ENCODE data around the gene RAPGEF5.

The RAPGEF5 gene

DNA sequence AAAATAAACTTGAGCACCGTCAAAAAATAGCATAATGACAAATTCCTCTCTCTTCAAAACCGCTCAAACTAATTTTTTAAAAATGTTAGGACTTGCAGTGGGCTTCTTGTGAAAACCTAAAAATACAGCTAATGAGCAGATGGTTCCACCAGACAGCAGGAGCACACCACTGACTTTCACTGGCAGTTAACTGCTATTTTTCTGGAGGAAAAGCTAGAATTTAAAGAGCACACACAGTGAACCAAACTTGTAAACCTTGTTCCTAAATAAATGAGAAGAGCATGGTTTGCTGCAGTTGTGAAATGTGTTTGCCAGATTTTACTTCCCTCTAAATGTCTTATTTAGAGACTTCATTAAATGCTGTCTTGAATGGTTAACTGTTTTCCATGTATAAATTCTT lies 143.9 kb downstream of the RAPGEF5 start:
- DNase-seq: no peak

DNA sequence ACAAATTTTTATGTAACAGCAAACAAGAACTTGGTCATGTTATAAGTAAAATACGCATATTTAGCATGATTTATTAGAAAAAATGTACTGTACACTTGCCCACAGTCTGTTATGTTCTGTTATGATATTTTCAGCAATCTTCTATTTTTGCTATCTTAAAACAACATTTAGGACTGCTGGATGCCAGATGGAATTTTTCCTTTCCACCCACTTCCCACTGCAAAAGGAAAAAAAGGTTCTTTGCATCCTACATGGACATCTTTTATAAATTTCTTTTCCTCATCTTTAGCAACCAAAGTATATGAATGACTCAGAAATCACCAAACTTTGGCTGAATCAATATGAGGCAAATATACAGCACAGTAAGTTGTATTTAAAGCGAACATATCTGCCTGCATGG lies 146.0 kb downstream of the RAPGEF5 start:
- DNase-seq: no peak

DNA sequence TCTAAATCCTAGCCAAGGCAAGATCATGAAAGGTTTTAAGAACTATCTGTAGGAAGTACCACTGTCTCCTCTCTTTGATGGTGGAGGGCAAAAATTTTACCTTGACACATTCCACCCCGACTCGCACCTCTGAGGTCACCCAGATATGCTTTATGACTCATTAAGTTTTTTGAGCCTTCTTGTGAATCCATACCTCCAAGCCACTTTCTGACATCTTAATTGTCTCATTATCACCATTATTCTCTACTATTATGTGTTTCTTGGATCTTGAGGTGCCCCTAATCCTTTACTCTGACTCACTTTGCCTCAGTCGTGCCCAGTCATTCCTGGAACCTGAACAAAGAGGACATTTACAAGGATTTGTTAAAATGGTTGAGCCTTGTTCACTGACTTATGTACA lies 146.6 kb downstream of the RAPGEF5 start:
- DNase-seq: no peak

DNA sequence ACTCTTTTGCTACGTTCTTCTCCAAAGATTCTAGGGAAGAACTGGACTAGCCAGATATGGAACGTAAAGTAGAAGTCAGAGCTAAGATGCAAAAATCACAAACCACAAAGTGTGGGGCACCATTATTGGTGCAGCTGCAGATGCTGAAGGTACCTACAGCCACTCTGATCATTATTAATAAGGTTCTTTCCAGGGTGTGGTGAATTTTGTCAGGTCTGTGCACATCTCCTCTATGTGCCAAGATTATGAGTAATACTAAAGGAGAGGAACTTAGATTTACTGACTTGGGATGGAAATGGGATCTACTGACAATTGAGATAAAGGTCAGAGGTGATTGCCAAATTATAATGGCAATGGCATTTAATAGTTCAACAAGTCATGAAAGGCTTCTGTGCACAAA lies 148.2 kb downstream of the RAPGEF5 start:
- DNase-seq: no peak

DNA sequence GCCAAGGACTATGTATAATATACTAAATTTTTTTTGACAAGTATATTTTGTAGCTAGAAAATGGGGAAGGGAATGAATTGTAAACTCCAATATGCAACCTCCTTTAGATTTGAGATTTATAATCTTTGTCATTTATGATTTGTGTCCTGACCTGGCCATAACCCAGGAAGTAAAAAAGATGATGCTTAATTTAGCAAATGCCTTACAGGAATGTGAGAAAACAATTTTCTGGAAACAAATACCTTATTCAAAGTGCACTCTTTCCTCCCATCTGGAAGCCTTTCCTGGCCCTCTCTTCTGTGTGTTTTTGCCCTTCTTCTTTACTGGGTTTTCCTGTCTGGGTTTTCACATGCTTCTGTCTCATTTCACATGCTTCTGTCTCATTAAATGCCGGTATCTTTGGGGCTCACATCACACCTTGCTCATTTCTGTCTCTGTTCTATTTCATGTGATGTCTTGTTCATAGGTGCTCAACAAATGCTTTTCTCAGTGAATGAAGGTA lies 149.2 kb downstream of the RAPGEF5 start:
- DNase-seq: no peak

DNA sequence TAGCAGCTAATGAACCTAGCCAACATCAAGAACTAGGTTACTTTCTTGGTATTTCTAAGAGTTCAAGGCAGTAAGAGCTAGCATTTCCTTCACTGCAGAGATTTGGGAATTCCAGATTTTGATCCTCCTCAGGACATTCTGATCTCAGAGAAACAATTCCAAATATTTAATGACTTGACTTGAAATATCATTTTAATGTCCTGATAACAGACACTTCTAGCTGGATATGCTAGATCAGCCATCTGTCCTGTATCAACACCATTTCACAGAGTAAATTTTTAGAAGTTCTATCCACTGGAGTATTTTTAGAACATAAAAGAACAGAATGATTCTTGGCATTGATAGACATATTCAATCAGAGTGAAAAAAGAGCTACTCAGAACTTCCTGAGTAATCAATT lies 151.3 kb downstream of the RAPGEF5 start:
- no peak for DNase-seq

DNA sequence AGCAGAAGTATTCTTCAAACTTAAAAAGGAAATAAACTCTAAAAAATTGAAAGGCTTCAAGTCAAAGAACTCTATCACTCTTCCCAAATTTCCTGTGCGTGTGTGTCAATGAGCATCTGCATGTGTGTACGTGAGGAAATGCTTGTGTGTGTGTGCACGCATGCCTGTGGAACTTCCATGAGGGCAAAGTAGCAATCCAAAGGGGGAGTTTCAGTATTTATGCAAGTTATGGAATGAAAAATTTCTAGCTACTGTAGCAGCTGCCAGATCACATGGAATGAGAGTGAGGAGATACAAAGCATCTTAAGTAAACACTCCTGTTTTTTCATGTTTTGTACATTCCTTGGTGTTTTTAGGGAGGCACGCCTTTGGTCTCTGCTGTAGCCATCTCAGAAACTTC lies 152.6 kb downstream of the RAPGEF5 start:
- no peak for DNase-seq

DNA sequence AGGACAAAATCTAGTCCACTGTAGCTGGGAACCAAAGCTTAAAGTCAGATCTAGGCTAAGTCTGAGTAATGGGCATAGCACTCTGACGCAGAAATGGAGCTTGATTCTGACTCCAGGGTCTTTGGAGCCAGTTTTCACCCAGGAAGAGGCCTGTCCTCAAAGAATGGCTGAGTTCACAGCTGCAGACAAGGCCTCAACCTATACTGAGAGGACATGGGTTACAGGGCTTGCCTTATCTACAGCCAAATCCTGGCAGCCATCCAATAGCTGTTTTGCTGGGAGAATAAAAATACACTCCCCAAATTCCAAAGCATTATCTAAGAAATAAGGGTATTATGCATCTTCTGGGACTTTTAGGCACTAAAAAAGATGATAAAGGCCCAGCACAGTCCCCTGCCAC lies 154.8 kb downstream of the RAPGEF5 start:
- DNase-seq: no peak

DNA sequence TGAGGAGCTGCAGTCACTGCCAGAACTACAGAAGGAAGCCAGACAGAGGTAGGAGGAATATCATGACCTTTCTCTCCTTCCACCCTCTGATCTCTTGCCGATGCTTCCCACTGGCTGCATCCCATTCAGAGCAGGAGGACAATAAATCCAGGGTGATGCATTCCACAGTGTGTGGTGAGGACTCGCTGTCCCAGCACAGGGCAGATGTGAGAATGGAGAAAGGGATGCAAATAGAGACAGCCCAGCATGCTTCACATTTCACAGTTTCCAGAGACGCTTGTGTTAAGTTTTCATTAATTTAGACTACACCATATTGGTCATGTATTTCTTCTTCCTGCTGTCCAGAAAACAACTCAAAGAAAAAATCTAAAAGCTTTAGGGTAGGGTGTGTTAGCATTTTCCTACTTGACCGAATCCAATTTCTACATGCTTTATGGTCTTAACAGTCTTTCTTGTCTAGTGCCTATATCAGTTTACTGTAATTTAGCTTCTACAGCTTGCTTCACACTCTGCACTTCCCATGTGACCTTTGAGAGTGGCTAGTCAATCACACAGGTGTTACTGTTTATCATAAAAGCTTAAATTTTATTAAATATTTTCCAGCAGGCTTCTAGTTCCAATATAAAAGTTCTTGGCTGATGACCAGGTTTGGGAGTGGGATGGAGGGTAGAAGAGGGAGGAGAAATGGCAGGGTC lies 155.6 kb downstream of the RAPGEF5 start:
- DNase-seq: no peak

DNA sequence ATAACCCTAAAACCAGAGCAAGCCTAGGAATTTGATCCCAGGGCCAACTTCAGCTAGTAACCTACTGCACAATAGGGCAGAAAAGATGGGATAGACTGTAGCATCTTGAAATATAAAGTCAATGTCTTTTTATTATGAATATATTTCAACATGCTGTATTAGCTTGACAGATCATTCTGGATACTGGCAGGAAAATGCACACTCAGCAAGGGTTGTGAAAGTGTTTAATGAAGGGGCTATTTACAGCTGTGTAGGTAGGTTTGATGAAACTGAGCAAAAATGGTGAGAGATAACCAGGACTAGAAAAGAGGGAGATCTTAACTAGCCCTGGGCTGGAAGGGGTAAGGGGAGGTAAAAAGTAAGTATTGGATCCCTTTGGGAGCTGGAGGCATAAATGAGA lies 156.2 kb downstream of the RAPGEF5 start:
- no peak for DNase-seq

DNA sequence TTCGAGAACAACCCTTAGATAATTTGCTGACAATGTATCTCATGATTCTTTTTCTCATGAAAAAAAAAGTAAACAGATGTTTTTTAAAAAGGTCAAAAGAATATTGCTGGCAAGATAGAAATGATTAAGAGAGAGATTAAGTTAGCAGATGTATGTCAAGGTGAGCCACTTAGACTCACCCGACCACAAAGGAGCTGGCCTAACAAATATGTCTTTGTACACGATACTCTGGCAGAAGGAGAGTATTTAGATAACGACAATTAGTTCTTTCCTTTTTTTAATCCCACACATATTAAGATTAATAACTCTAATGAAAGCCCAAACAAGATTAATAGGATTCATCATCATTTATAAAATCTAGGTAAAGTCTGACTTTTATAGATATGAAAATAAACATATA lies 156.7 kb downstream of the RAPGEF5 start:
- DNase-seq: no peak

DNA sequence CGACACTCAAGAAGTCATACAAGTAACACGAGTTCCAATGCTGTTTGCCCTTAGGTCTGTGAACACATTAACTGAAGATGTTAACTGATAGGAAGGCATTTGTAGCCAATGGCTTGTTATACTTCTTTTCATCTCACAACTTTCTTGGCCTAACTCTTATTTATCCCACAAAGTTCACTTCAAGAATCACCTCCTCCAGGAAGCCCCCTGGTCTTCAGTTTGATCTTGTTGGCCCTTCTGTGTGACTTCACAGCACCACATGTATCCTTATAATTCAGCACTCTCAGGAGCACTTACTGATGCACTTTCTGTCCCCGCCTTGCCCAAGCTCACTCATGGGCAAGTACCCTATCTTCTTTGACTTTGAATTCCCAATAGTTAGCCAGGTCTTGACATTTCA lies 159.6 kb downstream of the RAPGEF5 start:
- no peak for DNase-seq

DNA sequence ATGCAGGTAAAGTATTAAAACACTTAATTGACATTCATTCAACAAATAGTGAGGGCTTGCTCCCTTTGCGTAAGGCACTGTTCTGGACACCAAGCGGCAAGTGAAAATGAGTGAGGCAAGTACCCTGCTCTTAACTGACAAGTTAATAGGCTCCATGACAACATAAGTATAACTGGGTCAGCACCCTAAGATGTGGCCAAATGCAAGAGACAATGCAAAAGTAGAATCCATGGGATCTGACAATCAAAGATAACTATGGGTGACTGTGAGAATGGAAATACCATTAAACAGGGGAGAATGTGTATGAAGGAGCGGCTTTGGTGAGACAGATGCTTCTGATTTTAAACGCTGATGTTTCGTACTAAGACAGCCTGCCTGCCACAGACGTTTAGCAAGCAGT lies 160.5 kb downstream of the RAPGEF5 start:
- DNase-seq: no peak

DNA sequence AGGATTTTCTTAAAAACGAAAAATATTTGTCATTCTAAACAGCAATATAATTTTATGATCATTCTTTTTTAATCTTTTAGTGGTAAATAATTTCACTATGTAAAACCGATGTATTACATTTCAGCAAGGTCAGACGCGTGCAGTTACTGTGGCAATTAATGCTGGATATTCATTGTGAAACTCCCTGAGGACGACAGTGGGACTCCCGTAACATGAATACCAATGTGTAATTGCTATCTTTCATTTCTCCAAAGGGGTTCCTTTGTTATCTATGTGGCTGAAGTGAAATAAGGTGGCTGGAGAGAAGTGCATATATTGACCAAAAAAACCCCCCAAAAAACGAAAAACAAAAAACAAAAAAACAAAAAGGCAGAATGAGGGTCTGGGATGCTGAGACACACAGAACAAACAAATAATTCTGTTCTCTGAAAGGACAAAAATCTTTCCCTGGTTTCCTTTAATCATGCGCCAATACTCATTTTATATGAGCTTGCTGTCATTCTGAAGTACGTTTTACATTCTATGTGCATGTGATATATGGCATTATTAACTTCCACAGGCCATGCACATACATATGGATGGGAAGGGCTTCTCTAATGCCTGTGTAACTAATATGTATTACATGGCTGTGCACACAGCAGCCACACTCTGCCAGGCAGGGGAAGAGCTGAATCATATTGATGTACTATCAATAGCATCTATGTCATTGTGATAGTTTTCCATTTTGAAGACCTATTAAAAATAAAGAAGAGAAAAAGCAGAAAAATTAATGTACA lies 161.4 kb downstream of the RAPGEF5 start:
- DNase-seq: no peak

DNA sequence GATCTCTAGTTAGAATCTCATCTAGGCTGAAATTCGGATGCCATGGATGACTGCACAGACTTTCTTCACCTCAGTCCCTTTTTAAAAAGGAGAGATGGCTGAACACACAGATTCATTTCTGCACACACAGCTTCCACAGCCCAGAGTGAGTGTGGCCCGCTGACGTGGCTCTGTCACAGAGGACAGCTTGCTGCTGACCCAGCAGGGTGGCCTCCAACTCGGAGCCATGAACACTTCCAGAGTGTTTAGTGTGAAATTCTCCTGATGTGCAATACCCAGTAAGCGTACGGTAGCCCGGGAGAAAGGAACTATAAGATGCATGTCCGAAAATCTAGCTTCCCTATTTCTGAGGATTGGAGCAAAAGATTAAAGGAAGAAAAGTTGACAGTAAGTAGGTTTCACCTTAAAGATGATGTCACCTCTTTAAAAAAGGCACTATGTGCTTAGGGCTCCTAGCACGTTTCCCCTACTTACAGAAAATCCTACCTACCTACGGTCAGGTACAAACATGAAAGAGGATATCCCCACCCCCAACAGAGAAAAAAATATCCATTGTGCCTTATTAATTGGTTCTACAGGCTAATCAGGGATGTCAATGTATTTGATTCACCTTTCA lies 162.2 kb downstream of the RAPGEF5 start:
- no peak for DNase-seq

DNA sequence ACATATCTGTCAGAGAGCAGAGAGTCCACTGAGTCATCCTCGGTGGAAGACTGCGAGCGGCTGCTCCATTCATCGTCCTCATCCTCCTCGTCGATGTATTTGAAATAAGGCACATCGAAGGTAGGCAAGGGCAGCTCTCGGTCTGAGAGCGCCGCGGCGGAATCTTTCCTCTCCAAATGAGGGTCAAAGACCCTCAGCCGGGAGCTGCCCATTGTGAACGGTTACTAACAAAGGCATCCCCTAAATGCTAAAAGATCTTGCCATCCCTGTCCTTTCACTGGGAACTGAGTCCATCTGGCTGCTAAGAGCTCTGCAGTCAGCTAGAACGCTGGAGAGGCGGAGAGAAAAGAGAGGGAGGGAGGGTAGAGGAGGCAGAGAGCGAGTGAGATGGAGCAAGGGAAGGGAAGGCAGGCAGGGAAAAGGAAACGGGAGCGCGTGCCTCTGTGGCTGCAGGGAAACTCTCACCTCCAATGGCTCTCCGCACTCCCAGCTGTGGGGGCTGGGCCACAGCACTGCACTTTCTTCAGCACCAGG lies 163.4 kb downstream of the RAPGEF5 start:
- no peak for DNase-seq

DNA sequence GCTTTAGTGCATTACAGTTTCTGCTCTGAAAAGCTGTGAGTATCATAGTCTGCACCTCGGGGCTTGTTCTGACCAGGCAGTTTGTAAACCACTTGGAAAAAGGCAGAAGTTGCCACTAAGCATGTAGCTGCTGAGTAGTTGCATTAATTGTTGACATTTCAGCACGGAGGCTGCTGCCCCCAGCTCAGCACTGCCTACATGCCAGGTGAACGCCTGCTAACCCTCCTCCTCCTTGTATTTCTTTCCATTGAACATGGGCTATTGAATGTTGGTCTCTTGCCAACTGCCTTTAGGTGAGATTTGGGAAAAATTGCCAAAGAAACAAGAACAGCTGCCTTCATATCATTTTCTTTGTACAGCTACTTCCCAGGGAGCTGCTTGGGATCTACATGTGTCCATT lies 164.2 kb downstream of the RAPGEF5 start:
- DNase-seq: no peak

DNA sequence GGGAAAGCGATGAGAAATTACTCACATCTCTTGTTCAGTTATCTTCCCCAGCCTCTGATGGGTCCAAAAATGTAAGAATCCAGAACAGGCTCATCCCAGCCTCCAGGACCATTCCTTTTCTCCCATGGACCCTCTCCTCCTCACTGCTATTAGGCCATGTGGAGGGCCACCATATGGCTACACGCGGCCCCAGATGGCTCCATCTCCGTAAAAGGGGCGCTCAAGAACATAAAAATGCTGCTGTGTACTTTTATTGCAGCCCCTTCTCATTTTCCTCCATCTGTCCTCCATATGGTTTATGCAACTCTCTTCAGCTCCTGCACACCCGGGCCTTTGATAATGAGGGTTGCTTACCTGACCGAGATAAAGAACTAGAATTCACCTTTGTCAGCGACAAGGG lies 166.2 kb downstream of the RAPGEF5 start:
- no peak for DNase-seq

DNA sequence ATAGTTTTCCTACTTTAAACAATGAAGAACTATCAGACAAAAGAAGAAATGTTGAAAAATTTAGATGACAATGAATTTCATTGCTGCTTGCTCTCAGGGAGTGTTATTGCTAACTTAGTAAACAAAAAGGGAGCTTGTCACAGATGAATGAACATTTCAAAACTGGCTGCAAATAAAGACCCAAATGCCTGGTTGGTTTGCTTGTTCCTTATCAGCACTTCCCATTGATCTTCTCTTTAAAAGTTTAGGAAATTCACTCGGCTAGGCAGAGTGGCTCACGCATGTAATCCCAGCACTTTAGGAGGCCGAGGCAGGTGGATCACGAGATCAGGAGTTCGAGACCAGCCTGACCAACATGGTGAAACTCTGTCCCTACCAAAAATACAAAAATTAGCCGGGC lies 167.2 kb downstream of the RAPGEF5 start:
- DNase-seq: no peak

DNA sequence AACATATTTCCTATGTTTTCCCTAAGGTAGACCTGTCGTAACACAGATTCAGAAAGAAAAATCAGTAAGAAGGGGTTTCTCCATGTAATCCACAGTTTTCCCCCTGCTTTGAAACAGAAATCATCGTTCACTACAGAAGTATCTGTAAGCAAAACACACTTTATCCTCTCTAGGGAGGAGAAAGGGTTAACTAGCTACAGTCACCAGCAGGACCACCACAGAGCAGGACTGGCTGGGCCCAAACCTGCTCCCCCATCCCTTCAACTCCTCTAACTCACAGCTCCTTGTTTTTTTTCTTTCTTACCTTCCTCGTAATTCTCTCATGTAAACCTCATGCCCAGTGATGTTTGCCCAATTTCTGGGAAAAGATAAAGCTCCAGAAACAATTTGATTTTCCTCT lies 167.7 kb downstream of the RAPGEF5 start:
- DNase-seq: no peak

DNA sequence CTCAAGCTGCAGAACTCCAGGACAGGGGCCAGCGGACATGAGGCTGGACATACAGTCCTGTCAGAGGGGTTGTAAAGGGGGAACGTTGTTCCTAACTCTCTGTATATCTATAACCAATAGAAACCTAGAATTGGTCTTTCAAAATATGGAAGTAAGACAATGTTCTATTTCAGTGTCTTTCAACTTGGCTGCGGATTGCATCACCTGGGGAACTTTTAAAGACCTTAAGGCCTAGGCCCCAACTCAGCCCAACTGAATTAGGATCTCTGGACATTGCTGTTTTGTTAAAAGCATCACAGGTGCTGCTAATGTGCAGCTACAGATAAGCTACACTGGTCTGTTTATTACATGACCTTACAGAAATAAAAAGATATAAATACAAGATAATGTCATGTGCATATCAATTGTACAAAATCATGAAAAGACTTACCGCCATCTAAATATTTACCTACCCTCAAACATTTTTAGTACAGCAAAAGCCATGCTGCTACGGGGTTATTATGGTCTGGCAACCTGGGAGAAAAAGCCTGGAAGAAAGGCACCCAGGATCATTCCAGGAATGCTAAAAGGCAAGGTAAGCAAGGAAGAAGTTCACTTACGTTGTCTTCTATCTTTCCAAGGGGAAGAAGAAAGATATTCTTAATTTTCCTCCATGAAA lies 169.1 kb downstream of the RAPGEF5 start:
- DNase-seq: no peak

DNA sequence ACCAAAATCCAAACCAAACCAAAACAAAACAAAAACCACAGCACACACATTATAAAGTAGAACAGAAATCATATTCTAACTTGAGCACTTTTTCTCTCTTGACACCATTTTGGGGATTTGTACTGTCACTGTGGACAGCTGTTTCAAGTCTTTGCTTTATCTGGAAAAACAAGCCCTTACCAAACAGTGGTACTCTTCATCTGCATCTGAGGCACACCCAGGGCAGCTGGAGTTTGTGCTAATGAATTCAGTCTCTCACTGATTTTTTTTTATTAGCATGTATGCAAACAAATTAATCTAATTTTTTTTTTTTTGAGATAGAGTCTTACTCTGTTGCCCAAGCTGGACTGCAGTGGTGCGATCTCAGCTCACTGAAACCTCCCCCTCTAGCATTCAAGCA lies 171.4 kb downstream of the RAPGEF5 start:
- no peak for DNase-seq

DNA sequence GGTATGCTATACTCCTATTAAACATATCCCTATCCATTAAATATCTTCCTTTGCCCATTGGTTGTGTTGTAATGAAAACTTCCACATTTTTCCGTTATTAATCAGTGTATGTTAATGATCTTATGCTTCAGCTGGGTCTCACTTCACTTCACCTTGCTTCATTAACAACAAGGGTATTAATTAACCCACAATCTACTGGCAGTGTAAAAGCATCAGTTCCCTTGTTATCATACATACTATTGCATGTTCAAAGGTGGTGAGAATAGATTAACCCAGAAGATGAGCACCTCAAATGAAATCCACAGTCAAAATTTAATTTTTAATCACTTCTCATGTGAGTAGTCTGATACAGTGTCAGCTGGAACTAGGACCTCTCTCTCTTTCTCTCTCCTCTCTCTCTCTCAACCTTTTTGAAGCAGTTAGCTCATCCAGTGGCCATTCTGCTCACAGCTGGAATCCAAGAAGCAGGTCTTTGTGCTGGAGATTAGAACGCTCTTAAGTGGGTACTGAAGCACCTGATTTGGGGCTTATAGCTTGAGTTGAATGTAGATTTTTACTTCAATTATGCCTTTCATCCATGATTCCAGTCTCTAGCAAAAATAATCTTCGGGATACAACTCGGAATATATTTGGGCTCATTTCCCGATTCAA lies 172.3 kb downstream of the RAPGEF5 start:
- DNase-seq: no peak
